HEK293T (cell line): ENCODE data around the gene GRID2.
"Not testable (repeated sequence)": the region's sequence is repeated elsewhere in the genome, so short reads cannot be mapped to it uniquely, and the experiment has no call there.

Source experiments
- CTCF ChIA-PET: fragments of 350-600 bp; formaldehyde crosslinking; extraction: SDS; loops from one replicate; lab custom pipeline; 2021; ENCODE audit warnings: antibody characterized with exemption, inconsistent platforms; lab: Yijun Ruan, JAX
- POLR2A ChIA-PET: fragments of 350-600 bp; formaldehyde crosslinking; extraction: SDS; loops from one replicate; lab custom pipeline; 2020; ENCODE audit warnings: antibody characterized with exemption, inconsistent platforms; lab: Yijun Ruan, JAX
- DNase-seq: peaks from one replicate; pipeline ENCODE4 v3.0.0; 2012; ENCODE audit warnings: mixed read lengths; ENCODE audit errors: extremely low spot score
- ARNT ChIP-seq: fragments of 450-650 bp; IDR thresholded peaks from 2 replicates; pipeline ENCODE4 v1.6.1; 2017; ENCODE audit warnings: mild to moderate bottlenecking
- BHLHE40 ChIP-seq: fragments of 450-650 bp; IDR thresholded peaks from 2 replicates; pipeline ENCODE4 v1.6.1; 2016; ENCODE audit warnings: mild to moderate bottlenecking, moderate library complexity, borderline replicate concordance
- CTBP1 ChIP-seq: fragments of 450-650 bp; IDR thresholded peaks from 2 replicates; pipeline ENCODE4 v1.6.1; 2016; ENCODE audit warnings: borderline replicate concordance
- ELF4 ChIP-seq: fragments of 450-650 bp; IDR thresholded peaks from 2 replicates; pipeline ENCODE4 v1.6.1; 2017; ENCODE audit warnings: antibody characterized with exemption
- FOXA1 ChIP-seq: fragments of 450-650 bp; IDR thresholded peaks from 2 replicates; pipeline ENCODE4 v1.6.1; 2016; ENCODE audit warnings: mild to moderate bottlenecking
- FOXK2 ChIP-seq: fragments of 450-650 bp; IDR thresholded peaks from 2 replicates; pipeline ENCODE4 v1.6.1; 2016; ENCODE audit warnings: mild to moderate bottlenecking
- FOXM1 ChIP-seq: fragments of 450-650 bp; IDR thresholded peaks from 2 replicates; pipeline ENCODE4 v1.6.1; 2017; ENCODE audit warnings: mild to moderate bottlenecking, borderline replicate concordance
- HDGF ChIP-seq: fragments of 450-650 bp; IDR thresholded peaks from 2 replicates; pipeline ENCODE4 v1.6.1; 2017; ENCODE audit warnings: antibody characterized with exemption, borderline replicate concordance
- L3MBTL2 ChIP-seq: fragments of 450-650 bp; conservative IDR thresholded peaks from 2 replicates; pipeline ENCODE4 v1.6.1; 2016; ENCODE audit warnings: mild to moderate bottlenecking
- LEF1 ChIP-seq: fragments of 450-650 bp; IDR thresholded peaks from 2 replicates; pipeline ENCODE4 v1.6.1; 2017; ENCODE audit warnings: mild to moderate bottlenecking, borderline replicate concordance
- NFRKB ChIP-seq: fragments of 450-650 bp; IDR thresholded peaks from 2 replicates; pipeline ENCODE4 v1.6.1; 2016; ENCODE audit warnings: mild to moderate bottlenecking, moderate library complexity
- PKNOX1 ChIP-seq: fragments of 450-650 bp; IDR thresholded peaks from 2 replicates; pipeline ENCODE4 v1.6.1; 2016
- SP1 ChIP-seq: fragments of 450-650 bp; IDR thresholded peaks from 2 replicates; pipeline ENCODE4 v1.6.1; 2017
- SUZ12 ChIP-seq: fragments of 450-650 bp; IDR thresholded peaks from 2 replicates; pipeline ENCODE4 v1.6.1; 2016; ENCODE audit warnings: mild to moderate bottlenecking
- TARDBP ChIP-seq: fragments of 450-650 bp; IDR thresholded peaks from 2 replicates; pipeline ENCODE4 v1.6.1; 2016
- ZNF384 ChIP-seq: fragments of 450-650 bp; IDR thresholded peaks from 2 replicates; pipeline ENCODE4 v1.6.1; 2016

Gene GRID2

GRCh38 chr4:93289831-93290230, 986.1 kb downstream of the GRID2 start:
- DNase-seq: no peak
- ChIA-PET CTCF (no interaction called here), POLR2A (no interaction called here)
- TF ChIP-seq TARDBP (no peak), ELF4 (no peak), ZNF384 (no peak), L3MBTL2 (no peak), SUZ12 (no peak), PKNOX1 (no peak), HDGF (no peak), LEF1 (no peak), ARNT (no peak), FOXA1 (no peak), NFRKB (no peak), FOXM1 (no peak)

GRCh38 chr4:93299118-93299517, 995.4 kb downstream of the GRID2 start:
- POLR2A ChIA-PET: no interaction called here

GRCh38 chr4:93300780-93301555, 997.2 kb downstream of the GRID2 start:
- DNase-seq, POLR2A ChIA-PET, CTCF ChIA-PET: not testable (repeated sequence)

More at GRCh38 chr4:93299118-93299517, 995.4 kb downstream of the GRID2 start:
- CTCF ChIA-PET: no interaction called here
- TF ChIP-seq ZNF384 (no peak), CTBP1 (no peak), ARNT (no peak), L3MBTL2 (no peak)
- DNase-seq: no peak

- no peak for DNase-seq
- ChIA-PET POLR2A (no interaction called here), CTCF (no interaction called here)
- TF ChIP-seq FOXK2 (no peak), FOXA1 (no peak), NFRKB (no peak), LEF1 (no peak), PKNOX1 (no peak), SUZ12 (no peak), HDGF (no peak), ARNT (no peak), BHLHE40 (no peak), L3MBTL2 (no peak), SP1 (no peak), TARDBP (no peak)
Measured at GRCh38 chr4:93302310-93302709, 998.5 kb downstream of the GRID2 start.

GRCh38 chr4:93303440-93303839, 999.7 kb downstream of the GRID2 start:
- DNase-seq: no peak
- no peak for TF ChIP-seq TARDBP
- TF ChIP-seq CTBP1: no peak
- no peak for TF ChIP-seq SUZ12
- no peak for TF ChIP-seq LEF1
- no peak for TF ChIP-seq ARNT
- TF ChIP-seq PKNOX1: no peak
- no peak for TF ChIP-seq NFRKB
- no peak for TF ChIP-seq FOXM1
- TF ChIP-seq HDGF: no peak
- TF ChIP-seq FOXA1: no peak
- no peak for TF ChIP-seq FOXK2
- no peak for TF ChIP-seq L3MBTL2
- TF ChIP-seq ELF4: no peak
- no peak for TF ChIP-seq ZNF384
- CTCF ChIA-PET: no interaction called here
- POLR2A ChIA-PET: no interaction called here

- no peak for DNase-seq
- TF ChIP-seq FOXK2 (no peak), ARNT (no peak), LEF1 (no peak), L3MBTL2 (no peak), TARDBP (no peak), HDGF (no peak), CTBP1 (no peak), SUZ12 (no peak), NFRKB (no peak), ZNF384 (no peak), FOXM1 (no peak), PKNOX1 (no peak), ELF4 (no peak), FOXA1 (no peak), SP1 (no peak), BHLHE40 (no peak)
- ChIA-PET CTCF (no interaction called here), POLR2A (no interaction called here)
Measured at GRCh38 chr4:93312299-93312698, 1008.5 kb downstream of the GRID2 start.
